AG09309 (cell line): ENCODE data around the gene ABCD1.
"Not testable (repeated sequence)": the region's sequence is repeated elsewhere in the genome, so short reads cannot be mapped to it uniquely, and the experiment has no call there.

Experiments
- DNase-seq: peaks from one replicate; pipeline ENCODE4 v3.0.0-alpha.2; 2010; ENCODE audit warnings: low read depth
- H3K4me3 ChIP-seq: 2 replicates; pipeline ENCODE4 v1.5.1; 2011; ENCODE audit warnings: mild to moderate bottlenecking, low read depth, low read length, moderate library complexity; ENCODE audit not compliant: control insufficient read depth
- TF ChIP-seq, protein P1 (sequence below): IDR thresholded peaks from 2 replicates; pipeline ENCODE4 v1.5.1; 2011; ENCODE audit warnings: mild to moderate bottlenecking, low read depth, low read length, inconsistent platforms; ENCODE audit not compliant: insufficient read depth, control insufficient read depth; ENCODE audit errors: missing control alignments

The ABCD1 gene

DNA sequence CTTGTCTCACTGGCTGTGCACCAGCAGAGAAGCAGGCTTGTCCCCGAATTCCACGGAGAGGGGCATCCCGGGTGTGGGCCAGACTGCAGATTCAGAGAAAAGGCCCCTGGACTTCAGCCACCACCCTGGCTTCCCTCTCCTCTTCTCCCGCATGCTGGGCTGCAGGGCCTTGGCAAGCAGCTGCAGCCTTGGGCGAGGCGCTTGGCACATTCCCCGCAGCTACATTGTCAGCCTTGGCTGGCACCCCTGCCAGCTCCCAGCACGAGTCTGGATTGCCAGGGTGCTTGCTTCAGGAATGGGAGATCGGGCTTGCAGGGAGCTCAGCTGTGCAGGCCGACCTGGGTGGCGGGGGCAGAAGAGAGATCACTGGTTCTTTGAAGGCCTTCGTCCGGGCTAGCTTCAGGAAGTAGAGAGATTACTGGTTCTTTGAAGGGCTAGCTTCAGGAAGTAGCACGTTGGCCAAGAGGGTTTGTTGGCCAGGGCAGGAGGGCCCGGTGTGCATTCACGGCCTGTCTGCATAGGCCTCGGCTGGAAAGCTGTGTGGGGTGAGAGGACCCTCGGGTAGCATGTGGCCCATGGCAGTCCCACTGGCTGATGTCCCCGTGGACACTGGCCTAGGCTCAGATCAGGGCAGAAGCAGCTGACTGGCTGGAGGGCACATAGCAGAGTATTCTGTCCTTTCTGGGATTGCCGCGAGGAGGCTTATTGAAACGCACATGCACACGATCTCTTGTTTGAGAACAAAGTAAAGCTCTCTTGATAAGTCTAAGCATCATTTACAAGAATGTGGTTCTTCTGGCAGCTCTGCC lies 2.7 kb downstream of the ABCD1 start:
- DNase-seq: no peak
- H3K4me3 ChIP-seq: peak overlapping the region; percentile 26; the same call in 1 of the 2 replicates
- TF ChIP-seq, protein P1, sequence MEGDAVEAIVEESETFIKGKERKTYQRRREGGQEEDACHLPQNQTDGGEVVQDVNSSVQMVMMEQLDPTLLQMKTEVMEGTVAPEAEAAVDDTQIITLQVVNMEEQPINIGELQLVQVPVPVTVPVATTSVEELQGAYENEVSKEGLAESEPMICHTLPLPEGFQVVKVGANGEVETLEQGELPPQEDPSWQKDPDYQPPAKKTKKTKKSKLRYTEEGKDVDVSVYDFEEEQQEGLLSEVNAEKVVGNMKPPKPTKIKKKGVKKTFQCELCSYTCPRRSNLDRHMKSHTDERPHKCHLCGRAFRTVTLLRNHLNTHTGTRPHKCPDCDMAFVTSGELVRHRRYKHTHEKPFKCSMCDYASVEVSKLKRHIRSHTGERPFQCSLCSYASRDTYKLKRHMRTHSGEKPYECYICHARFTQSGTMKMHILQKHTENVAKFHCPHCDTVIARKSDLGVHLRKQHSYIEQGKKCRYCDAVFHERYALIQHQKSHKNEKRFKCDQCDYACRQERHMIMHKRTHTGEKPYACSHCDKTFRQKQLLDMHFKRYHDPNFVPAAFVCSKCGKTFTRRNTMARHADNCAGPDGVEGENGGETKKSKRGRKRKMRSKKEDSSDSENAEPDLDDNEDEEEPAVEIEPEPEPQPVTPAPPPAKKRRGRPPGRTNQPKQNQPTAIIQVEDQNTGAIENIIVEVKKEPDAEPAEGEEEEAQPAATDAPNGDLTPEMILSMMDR: no peak

DNA sequence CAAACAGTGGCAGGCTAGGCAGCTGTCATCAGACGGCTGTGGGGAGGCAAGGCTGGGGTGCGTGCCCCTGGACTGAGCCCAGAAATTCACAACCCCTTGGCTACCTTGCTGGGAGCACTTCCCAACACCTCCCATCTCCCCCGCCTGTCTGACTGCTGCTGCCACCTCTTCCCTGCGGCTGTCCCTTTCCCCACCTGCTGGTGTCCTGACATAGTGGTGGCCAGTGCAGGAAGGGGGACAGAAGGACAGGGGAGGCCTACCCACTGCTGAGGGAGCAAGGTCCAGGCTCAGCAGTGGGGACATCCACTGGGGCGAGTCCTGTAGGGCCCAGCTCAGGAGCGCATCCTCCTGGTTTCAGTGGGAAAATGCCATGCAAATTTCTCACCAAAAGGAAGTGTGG lies 3.4 kb downstream of the ABCD1 start:
- no peak for DNase-seq
- no peak overlapping the region for H3K4me3 ChIP-seq
- TF ChIP-seq, protein P1: no peak

DNA sequence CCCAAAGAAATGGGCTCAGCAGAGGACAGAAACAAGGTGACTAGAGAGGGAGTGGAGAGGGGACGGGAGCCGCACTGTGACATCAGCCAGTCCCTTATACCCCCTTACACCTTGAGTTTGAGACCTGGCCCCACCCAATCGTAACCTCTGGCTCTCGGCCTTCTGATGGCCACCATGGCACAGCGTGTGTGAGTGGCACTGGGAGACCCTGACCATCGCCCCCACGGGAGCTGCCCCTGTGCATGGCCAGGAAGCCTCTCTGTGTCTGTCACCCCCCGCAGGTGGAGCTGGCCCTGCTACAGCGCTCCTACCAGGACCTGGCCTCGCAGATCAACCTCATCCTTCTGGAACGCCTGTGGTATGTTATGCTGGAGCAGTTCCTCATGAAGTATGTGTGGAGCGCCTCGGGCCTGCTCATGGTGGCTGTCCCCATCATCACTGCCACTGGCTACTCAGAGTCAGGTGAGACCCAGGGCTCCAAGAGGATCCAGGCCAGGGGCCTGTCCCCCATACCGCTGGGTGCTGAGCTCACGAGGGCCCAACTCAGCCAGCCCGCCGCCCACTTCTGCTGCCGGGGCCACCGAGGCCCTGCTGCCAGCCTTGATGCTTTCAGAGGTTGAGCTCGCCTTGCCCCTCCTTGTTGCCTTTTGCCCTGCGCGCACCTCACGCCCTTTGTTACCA lies 4.4 kb downstream of the ABCD1 start:
- H3K4me3 ChIP-seq: no peak overlapping the region
- DNase-seq: no peak
- TF ChIP-seq, protein P1: no peak

DNA sequence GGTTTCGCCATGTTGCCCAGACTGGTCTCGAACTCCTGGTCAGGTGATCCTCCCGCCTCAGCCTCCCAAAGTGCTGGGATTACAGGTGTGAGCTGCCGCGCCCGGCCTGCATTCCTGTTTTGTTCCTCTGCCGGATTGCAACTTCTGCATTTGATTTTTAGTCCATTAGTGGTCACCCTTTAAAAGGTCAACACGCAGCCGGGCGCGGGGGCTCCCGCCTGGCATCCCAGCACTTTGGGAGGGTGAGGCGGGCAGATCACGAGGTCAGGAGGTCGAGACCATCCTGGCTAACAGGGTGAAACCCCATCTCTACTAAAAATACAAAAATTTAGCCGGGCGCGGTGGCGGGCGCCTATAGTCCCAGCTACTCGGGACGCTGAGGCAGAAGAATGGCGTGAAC lies 5.5 kb downstream of the ABCD1 start:
- not testable (repeated sequence) for H3K4me3 ChIP-seq

DNA sequence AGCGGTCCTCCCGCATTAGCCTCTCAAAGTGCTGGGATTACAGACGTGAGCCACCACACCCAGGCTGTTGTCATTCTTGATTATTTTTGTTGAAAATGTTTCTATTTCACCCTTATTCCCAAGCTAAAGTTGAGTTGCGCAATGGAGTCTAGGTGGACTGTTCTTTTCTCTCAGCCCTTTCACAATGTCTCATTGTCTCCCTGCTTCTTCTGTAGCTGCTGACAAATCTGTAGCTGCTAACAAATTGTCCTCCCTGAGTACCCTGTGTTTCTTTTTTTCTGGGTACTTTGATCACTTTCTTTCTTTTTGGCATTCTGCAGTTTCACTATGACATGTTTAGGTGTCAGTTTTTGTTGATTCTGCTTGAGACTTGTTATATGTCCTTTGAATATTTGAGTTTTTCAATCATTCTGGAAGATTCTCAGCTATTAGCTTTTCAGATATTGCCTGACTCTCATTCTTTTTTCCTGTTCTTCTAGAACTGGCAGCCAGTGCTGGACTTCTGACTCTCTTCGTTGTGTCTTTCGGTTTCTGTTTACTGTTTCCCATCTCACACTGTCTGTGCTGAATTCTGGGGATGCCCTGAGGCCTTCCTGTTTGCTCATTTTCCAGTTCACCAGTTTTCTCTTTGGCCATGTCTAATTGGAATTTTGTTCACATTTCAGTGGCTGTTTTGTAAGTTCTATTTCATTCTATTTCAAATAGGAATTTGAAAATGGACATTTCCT lies 6.6 kb downstream of the ABCD1 start:
- H3K4me3 ChIP-seq: no peak overlapping the region
- no peak for DNase-seq
- TF ChIP-seq, protein P1: no peak

More for the DNA sequence above, 5.5 kb downstream of the ABCD1 start:
- DNase-seq: not testable (repeated sequence)

DNA sequence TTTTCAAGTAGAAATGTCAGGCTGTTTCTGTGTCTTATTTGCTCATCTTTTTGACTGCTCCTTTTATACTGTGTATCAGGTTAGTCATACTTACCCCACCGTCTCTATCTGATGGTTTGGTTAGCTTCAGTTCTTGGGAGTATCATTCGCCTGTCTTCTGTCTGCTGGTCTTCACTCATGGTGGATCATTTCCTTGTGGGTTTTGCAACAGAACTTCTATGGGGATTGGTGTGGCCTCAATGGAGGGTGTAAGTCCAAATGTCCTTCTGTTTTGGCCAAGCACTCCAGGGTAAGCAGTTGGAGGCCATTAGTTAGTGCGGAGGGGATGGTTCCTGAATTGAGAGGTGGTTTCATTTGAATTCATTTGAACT lies 7.2 kb downstream of the ABCD1 start:
- DNase-seq: no peak
- TF ChIP-seq, protein P1: no peak
- no peak overlapping the region for H3K4me3 ChIP-seq

DNA sequence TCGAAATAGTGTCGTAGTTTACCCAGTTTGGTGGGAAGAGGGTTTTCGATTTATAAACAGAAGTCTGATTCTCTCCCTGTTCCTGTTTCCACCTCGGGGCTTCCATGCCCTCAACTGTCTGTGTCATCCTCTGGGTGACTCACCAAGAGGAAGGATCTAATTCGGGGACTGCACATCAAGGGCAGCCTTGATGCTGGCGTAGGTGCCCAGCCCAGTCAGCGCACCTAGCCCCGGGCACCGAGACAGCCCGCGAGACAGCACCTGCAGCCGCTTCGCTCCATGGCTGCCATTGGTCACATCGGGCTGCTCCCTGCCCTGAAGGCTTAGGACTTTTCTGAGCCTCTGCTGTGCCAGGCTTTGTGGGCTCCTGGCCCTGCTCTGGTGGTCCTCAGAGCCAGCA lies 7.7 kb downstream of the ABCD1 start:
- H3K4me3 ChIP-seq: no peak overlapping the region
- DNase-seq: no peak
- TF ChIP-seq, protein P1: no peak
